ENCODE data around the gene SBSN.

SBSN gene

DNA sequence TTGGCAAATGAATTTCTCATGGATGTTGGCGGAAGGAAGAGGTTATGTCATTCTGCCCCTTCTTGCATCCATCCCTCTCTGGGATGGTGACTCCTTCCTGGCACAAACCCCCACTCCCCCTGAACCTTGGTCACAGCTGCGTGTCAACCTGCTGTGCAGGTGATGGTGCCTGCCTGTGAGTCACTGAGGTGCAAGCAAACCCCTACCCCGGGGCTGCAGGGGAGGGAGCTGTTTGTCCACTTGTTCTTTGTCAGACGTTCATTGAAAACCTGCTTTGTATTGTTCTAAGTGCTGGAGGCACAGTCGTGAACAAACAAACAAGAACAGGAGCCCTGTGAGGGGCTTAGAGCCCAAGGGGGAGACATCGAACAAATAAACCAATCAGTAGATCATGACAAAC, 3.2 kb upstream of the SBSN start:
- no peak for DNase-seq

DNA sequence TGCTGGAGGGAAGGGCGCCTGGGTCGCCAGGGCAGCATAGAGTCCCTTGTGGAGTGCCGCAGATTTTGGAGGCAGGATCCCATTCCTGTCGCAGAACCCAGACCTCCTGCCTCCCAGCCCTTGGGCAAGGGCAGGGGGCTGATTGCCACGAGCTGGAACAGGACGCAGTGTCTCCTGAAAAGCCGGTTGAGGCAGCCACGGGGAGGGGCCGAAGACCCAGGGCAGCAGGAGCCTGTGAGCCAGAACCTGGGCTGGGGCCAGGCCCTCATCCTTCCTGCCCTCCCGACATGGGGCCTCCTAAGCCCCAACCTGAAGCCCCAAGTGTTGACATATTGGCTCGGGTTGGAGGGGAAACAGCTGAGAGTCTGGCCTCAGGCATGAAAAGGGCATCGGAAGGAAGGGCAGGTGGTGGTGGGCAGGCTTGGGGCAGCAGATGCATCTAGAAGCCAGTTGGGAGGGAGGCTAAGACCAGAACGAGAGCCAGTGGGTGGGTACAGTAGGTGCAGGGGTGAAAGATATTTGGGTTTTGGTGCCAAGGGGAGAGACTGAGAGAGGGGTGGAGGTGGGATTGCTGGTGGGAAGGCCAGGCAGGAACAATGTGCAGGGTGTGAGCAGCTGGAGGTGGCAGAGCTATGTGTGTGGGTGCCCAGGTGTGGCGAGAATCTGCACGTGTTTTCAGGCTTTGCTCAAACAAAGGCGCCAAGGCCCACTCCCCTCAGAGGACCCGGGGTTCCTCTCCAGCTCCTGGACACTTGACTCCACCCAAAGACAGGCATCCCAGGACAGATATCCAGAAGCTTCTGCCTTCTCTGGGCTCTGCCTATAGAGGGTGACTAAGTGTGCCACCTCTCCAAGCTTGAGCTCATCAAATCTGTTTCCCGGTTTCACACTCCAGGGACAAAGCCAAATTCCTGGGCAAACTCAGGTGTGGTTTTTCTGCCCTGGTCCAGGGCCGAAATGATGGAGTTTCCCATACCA, 1.4 kb upstream of the SBSN start:
- no peak for DNase-seq

DNA sequence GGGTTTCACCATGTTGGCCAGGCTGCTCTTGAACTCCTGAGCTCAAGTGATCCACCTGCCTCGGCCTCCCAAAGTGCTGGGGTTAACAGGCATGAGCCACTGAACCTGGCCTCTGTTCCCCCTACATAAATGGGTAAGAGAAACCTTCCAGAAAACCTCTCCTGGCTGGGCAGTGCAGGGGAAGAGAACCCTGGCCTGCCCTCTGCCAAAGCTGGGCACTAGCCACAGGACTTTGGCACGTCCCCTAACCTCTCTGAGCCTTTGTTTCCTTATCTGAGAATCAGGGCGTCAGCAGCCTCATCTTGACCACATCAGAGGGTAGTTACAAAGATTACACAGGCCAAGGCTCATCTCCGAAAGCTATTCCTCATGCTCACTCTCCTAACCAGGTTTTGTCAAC, 2.2 kb downstream of the SBSN start:
- DNase-seq = no peak

DNA sequence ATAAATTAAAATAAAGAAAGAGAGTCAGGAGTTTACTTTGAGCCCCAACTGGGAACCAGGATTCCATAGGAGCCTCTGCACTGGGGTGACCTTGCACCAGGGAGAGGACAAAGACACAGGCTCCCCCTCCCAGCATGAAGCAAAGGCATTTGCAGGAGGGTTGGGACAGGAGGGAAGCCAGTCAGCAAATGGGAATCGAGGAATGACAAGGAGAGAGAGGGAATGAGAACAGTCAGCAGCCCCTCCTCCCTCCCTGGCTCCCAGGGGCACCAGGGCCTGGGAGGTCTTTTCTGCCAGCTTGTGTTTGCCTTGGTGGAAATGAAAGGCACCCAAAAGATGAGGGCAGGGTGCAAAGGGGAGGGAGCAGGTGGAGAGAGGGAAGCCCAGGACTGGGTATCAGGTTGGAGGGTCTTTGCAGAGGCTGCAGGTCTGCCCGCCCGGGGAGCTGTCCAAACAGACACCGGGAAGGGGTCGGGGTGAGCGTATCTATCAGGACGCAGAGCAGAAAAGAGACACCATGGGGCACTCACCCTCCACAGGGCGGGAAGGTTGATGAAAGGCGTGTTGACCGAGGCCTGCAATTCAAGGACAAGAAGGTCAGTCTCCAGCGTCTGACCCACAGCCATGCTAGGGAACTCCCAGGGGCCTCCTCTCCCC, 3.8 kb downstream of the SBSN start:
- no peak for DNase-seq

DNA sequence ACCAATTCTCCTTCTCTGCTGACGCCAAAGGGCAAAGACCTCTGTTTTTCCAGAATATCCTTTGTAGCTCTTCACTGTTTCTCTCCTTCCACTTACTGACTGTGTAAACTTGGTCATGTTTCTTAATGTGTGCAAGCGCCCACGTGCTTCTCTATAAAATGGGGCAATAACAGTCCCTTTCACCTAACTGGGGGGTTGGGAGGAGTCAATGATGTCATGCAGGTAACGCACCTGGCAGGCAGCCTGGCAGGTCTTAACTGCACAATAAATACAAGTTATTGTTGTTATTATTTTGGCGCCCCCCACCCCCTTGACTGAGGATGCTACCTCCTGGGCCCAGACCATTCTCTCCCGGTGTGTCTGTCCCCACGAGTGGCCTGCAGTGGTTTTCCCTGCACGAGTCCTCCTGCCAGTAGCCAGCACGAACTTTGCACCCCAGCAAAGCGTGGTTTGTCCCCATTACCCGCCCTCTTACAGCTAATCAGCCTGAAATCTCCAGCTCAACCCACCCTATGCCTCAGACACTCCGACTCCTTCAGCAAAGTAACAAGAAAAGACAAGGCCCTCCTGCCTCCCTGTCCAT, 5.3 kb downstream of the SBSN start:
- no peak for DNase-seq

DNA sequence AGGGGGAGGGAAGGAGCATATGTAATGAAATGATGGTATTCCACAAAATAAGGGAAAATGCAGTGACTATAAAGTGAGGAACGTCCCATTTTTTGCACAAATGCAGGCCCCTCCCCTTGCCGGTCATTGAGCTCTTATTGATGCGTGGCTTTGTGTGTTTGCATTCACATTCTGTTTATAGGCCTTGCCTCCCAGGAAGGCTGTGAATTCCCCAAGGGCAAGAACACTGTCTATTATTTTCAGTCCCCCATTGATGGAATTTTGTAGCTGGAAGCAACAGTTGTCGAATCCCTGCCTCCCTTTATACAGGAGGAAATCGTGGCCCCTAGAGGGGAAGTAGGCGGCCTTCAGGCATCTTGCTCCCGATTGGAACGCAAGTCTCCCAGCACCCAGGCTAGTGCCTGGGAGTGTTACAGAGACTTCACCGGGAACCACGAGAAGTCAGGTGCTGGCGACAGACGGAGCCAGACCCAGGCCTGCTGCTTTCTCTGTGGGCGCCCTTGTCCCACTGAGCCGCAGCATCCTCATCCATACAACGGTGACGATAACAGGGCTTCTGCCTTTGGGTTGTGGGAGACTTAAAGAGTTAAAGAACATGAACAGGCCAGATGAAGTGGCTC, 6.9 kb downstream of the SBSN start:
- DNase-seq = no peak

DNA sequence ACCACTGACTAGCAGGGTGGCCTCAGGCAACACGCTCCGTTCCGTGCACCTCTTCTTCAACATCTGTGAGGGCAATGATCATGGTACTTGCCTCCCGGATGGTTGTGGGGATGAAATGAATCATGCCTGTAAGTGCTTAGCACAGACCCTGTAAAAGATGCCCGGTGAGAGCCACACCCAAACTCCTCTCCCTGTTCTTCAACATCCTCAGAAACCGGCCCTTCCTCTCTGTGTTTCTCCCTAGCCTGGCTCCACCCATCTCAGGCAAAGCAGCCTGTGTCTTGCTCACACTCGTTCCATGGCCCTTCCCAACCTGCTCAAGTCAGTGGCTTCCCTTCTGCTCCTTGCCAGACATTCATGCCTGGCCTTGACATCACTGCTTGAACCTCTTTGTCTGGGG, 8.8 kb downstream of the SBSN start:
- DNase-seq = no peak

DNA sequence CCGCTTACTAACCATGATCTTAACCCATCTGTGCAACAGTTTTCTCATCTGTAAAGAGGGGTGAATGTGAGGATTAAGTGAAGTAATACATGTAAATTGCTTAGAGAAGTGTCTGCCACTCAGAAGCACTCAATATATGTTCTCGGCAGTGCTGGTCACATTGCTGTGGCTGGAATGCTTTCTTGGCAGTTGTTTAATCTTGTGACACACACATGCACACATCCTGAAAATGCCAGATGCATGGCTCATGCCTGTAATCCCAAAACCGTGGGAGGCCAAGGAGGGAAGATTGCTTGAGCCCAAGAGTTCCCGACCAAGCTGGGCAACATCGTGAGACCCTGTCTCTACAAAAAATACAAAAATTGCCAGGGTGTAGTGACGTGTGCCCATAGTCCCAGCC, 9.8 kb downstream of the SBSN start:
- DNase-seq = no peak

DNA sequence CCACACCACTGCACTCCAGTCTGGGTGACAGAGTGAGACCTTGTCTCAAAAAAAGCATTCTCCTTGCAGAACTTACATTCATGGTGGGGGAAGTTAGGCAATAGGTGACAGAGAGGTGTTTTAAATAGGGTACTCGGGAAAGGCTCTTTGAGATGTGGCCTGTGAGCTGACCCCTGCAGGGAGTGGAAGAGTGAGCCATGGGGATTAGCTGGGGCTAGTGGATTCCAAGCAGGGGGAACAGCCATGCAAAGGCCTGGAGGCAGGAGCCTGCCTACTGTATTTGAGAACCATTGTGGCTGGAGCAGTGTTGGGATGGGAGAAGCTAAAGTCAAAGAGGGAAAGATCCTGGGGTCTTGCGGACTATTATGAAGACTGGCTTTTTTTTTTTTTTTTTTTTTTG, 10.8 kb downstream of the SBSN start:
- no peak for DNase-seq

DNA sequence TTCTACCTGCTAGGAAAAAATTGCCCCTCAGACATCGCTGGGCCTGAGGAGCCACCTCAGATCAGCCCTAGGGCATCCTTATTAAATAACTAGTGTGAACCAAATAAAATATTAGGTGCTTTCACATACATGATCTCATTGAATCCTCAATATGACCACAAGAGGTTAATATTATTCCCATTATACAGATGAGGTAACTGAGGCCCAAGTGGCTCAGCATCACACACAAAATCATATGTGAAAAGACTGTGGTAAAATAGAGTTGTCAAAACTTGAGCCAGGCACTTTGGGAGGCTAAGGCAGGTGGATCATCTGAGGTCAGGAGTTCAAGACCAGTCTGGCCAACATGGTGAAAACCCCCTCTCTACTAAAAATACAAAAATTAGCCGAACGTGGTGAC, 11.8 kb downstream of the SBSN start:
- no peak for DNase-seq

DNA sequence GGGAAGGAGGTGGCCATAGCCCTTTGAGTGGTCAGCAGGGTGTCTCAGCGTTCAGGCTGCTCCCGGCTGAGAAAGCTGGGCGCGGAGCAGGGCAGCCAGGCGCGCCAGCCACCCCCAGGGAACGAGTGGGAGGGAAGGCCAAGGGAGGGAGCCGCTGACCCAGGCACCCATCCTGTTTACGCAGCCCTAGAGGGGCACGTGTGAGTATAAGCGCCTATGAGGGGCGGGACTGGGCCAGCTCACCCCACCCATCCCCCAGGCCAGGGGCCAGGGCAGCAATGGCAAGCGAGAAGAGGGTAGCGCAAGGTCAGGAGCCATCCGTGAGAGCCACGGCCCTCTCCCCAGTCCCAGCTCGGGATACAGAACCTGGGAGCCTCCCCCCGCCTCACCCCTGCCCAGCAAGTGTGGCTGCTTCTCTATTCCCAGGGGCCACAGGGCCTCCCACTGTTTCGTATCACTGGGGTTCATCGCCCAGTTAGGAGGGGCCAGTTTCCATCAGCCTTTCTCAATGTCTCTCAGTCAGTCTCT, 13.8 kb downstream of the SBSN start:
- no peak for DNase-seq

DNA sequence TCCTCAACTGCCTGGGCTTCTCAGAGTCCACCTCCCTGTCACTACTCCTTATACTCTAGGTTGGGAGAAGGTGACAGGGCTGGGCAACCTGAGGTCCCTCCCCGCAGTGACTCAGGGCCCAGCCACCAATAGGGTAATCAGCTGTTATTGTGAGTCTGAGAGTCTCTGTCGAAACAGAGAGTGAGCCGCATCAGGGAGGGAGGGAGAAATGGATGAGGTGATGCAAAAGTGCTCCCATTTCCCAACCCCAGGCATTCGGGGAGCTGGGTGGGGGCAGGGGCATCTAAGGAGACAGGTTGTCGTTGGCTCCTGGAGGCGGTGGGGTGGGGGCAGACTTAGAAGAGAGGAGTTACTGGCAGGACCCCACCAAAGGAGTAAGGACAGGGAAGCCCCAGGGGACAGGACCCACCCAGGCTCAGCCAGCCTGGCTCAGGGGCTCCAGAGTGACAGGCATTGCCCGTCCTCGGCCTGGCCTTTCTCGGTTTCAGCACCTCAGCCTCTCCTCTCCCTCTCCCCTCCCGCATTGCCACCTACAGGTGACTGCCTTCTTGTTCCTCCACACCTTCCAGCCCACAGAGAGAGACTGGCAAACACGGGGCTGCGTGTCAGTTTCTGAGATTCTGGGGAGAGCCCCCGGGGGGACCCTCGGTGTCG, 14.4 kb downstream of the SBSN start, which contains the start of gene DMKN:
Gene DMKN (minus strand): TSS at position 22 of the 654 bp plus-strand sequence. CDS start 174 bp downstream, outside the sequence.
- DNase-seq = no peak

DNA sequence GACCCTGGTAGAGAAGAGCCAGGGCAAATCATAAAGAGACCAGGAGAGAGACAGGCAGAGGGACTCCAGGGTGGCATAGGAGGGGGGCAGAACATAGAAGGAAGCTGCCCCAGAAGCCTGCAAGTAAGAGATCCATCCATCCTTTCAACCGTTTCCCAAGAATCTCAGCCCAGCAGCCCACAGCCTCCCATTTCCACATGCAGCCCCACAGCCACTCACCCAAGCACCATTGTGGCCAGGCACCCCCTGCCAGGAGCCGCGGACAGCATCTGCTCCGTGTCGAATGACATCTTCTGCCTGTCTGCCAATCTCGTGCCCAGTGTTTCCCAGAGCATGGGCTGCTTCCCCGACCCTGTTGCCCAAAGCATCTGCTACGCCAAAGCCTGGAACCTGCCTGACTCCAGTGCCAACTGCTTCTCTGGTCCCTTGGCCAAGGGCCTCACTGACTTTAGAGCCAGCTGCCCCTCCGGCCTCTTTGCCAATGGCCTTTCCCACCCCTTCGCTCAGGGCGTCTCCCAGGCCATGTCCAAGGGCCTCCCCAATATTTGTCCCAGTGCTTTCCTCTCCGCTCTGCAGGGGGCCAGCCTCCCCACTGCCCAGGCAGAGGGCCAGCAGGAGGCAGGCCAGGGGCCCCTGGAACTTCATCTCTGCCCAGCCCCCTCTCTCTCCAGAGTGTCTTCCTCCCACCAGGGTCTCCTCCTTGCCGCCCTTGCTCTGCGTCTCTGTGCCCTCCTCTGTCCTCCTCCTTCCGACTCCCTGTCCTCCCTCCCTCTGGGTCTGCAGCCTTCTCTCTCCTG, 15.1 kb downstream of the SBSN start:
- no peak for DNase-seq

DNA sequence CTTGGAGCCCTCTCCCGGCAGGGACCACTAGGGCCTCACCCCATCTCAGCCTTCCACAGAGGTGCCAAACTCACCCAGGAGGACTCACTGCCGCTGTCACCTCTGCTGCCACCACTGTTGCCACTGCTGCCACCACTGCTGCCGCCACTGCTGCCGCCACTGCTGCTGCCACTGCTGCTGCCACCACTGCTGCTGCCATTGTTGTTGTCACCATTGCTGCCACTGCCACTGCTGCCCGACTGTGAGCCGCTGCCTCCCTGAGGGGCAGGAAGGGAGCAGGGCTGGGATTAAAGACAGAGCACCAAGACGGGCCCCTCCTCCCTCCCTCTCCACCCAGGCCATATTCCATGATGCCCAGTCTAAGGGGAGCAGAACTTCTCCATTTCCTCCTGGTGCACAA, 16.8 kb downstream of the SBSN start:
- no peak for DNase-seq

DNA sequence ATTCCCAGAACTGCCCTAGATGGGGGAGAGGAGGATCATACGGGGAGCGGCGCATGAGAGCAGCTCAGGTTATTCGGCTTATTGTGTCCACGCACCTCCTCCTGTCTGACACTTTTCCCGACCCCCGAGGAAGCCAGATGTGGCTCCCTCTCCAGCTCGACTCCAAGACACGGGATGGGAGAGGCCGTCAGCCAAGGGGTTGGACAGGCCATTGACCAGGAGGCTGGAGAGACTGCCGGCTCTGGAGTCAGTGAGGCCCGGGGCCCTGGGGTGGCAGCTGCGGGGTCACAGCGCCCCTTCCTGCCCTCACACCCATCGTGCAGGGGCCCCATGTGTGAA, 17.5 kb downstream of the SBSN start:
- DNase-seq = no peak

DNA sequence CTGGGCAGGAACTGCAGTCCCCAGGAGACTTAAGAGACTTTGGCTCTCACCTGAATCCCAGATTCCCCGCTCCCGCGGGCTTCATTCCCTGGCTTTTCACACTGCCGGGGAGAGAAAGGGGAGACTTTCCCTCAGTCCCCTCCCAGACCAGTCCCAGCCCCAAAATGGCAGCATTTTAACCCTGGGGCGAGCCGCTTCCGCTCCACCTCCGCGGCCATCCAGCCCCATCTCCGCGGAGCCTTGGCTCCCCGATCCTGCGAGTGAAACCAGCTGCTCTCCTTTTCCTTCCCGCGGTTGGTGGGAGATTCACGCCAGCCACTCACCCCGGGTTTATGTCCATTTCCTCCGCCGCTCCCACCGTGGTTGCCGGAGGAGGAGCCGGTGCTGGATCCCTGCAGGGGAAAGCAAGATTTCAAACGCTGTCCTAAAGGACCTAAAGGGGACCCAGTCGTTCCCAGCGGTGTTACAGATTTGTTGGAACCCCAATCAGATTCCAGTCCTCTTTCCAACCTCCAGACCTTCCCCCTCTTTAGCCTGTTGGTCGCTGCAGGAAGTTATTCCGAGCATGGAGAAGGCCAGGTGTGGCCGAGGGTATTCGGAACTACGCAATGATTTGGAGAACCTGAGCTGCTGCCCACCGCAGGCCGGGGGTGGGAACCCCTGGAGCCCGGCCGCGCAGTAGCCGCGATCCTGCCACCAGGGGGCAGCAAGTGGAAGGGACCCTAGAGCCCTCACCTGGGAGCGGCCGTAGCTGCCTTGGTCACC, 18.1 kb downstream of the SBSN start:
- DNase-seq = peak; percentile 50

DNA sequence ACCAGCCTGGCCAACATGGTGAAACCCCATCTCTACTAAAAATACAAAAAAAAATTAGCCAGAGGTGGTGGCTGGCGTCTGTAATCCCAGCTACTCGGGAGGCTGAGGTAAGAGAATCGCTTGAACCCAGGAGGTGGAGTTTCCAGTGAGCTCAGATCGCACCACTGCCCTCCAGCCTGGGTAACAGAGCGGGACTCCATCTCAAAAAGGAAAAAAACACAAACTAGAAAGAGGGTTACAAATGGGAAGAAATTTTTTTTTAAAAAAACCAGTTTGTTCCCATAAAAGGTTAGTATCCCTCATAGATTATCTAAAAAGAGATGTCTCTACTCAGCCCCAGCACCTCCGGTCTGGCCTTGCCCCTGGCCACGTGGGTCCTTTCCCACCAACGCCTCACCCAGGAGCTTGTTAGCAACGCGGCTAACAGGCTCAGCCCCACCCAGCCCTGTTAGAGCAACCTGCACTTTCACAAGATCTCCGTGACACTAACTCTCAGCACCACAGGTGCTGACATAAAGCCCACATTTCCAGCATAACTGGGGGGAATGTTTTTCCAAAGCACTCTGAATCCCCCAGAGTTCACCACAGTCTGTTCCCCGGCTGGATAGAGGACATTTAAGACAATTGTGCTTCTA, 19.0 kb downstream of the SBSN start:
- DNase-seq = peak; percentile 23

DNA sequence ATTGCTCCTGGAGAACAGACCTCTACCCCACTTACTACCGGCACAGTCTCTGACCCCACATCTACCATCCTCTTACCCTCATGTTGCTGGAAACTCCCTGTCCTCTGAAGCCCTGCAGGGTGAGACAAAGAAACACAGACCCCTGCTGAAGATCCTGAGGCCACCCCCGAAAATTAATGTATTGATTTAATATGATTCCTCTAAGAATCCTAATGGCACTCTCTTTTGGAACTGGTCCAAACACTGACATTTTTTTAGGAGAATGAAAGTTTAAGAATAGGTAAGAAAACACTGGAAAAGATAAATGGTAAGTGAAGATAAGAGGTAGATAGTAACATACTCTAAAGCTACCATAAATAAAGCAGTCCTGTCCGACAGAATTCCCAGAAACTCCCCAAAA, 20.0 kb downstream of the SBSN start:
- no peak for DNase-seq

DNA sequence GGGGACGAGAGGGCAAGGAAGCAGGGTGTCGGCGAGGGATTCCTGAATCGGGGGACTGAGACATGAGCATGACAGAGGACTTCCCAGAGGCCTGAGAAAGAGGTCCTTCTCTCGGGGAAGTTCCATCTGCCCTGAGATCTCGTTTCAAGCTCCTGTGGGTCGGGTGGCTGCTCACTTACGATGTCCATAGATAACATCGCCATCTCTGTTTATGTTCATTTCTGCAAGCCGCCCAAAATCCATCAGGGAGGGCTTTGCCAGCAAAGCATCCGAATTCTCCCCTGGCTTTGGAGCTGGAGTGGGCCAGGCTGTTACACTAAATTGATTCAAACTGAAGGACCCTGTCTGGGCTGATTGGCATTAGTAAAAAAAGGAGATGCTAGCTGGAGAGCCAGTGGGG, 20.6 kb downstream of the SBSN start:
- no peak for DNase-seq

DNA sequence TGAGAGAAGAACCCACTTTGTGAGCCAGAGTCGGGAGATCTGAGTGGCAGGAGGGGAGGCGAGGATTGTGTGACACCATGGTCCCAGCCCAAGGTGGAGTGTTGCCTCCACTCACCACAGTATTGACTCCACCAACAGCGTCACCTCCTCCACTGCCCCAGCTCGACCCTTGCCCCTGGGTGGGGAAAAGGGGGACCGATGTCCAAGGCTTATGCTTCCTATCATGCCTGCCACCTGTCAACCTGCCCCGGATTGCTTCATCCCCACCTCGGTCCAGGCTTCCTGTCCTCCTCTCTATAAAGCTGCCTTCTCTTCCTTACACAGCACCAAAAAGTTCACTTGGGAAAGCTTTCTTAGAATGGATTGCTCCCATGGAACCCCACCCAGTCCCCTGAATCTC, 22.1 kb downstream of the SBSN start:
- no peak for DNase-seq

DNA sequence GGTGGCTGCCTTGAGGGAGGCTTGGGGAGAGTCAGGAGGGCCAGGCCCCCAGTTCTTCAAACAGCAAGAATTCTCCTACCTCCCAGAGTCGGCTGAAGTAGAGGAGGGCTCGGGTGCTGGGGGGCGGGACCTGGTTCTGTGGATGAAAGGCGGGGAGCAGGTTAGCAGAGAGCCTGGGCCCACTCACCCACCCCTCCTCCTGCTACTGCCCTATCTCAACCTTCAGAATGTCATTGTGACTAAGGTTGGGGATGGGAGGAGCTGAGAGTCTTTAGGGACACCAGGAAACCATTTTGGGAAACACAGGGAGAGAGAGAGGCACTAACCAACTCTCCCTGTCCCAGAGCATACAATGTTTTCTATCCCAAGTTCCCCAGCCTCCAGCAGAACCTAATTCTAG, 25.4 kb downstream of the SBSN start:
- no peak for DNase-seq
